NOMO-1 treated with DMSO at 0.1 percent for 48 hours (cell line): ENCODE data around the gene VIL1.

Source experiments
- DNase-seq: peaks from one replicate; lab custom pipeline; 2025; ENCODE audit not compliant: unreplicated experiment; lab: John Stamatoyannopoulos, UW

Gene VIL1

GRCh38 chr2:218418717-218419458 is at the start of gene VIL1:
VIL1 (plus strand) TSS chr2:218419123; CDS start chr2:218423779, 4,656 bp downstream.
- DNase-seq, result no peak

GRCh38 chr2:218369330-218369729 is 49.6 kb upstream of the VIL1 start:
- DNase-seq, result no peak

- peak; percentile 92 for DNase-seq
Measured at GRCh38 chr2:218370410-218371063, 48.4 kb upstream of the VIL1 start.

GRCh38 chr2:218371983-218372350 is 47.0 kb upstream of the VIL1 start:
- no peak for DNase-seq

GRCh38 chr2:218374795-218375194 is 44.1 kb upstream of the VIL1 start:
- DNase-seq, result no peak

- no peak for DNase-seq
Measured at GRCh38 chr2:218375212-218375611, 43.7 kb upstream of the VIL1 start.

GRCh38 chr2:218378053-218378452 is 40.9 kb upstream of the VIL1 start:
- no peak for DNase-seq

- peak; percentile 62 for DNase-seq
Measured at GRCh38 chr2:218381916-218382366, 37.0 kb upstream of the VIL1 start, which contains the start of gene SLC11A1. SLC11A1 (plus strand) TSS chr2:218382273; CDS start chr2:218382369, 96 bp downstream.

GRCh38 chr2:218382785-218383184 is 36.1 kb upstream of the VIL1 start:
- DNase-seq, result no peak

GRCh38 chr2:218383892-218384519 is 34.9 kb upstream of the VIL1 start:
- no peak for DNase-seq

- no peak for DNase-seq
Measured at GRCh38 chr2:218384975-218385374, 33.9 kb upstream of the VIL1 start.

- no peak for DNase-seq
Measured at GRCh38 chr2:218386505-218387368, 32.2 kb upstream of the VIL1 start.

- no peak for DNase-seq
Measured at GRCh38 chr2:218387369-218388194, 31.3 kb upstream of the VIL1 start.

- DNase-seq, result no peak
Measured at GRCh38 chr2:218389333-218390150, 29.4 kb upstream of the VIL1 start.

- no peak for DNase-seq
Measured at GRCh38 chr2:218391202-218391601, 27.7 kb upstream of the VIL1 start.

- DNase-seq, result no peak
Measured at GRCh38 chr2:218392459-218392858, 26.5 kb upstream of the VIL1 start.

- DNase-seq, result no peak
Measured at GRCh38 chr2:218392891-218393462, 25.9 kb upstream of the VIL1 start.

GRCh38 chr2:218393750-218394290 is 25.1 kb upstream of the VIL1 start:
- peak; percentile 35 for DNase-seq
